Measurements from ENCODE around the gene FBXW7.

Gene FBXW7

DNA sequence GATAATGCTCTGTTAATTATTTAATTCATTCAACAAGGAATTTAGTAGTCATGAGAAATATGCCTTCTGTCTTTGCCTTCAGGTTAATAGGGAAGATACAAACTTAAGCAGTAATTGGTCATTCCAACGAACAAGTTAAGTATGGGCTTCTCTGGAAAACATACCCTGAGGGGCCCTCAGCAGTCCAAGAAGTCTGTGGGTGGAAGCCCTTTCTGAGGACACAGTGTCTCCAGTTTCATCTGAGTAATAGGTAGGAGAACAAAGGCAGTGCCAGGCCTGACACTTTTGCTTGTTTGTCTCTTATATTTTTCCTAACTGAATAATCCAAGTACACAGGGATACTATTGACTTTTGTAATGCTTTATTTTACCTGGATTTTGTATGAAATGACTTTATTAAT is 262.5 kb downstream of the FBXW7 start:
- DNase-seq, result no peak

All from stimulated activated CD4-positive, alpha-beta T cell treated with anti-CD3 and anti-CD28 coated beads, Interleukin-4, amount 100 ng/mL, for 1 hour (primary cell).